K562 (cell line): ENCODE measurements around the gene PAF1. TPM values are rescaled to one million over a fixed set of nuclear protein-coding genes. Genes with fewer than 3 reads are reported as not detected.

Experiments
- AFF4 ChIP-seq: sonication (generic); formaldehyde crosslinking; IDR thresholded peaks from 2 replicates; pipeline ENCODE4 v1.8.0; 2023; ENCODE audit warnings: mild to moderate bottlenecking, missing genetic modification reagents
- ATF2 ChIP-seq: sonication (generic); formaldehyde crosslinking; IDR thresholded peaks from 2 replicates; pipeline ENCODE4 v1.8.1; 2022; ENCODE audit warnings: missing genetic modification reagents
- CREBBP ChIP-seq: IDR thresholded peaks from one replicate; pipeline ENCODE4 v1.6.1; 2012; ENCODE audit warnings: low read depth, mild to moderate bottlenecking, control low read depth, inconsistent platforms, low read length
- E2F3 ChIP-seq: fragments of 250-450 bp; sonication (Bioruptor Pico); IDR thresholded peaks from 2 replicates; pipeline ENCODE4 v1.4.0; 2020; ENCODE audit warnings: mild to moderate bottlenecking
- ETV6 ChIP-seq, 3 experiments: fragments of 150-350 bp in 1 of 3; sonication (generic) in 1 of 3; formaldehyde crosslinking in 1 of 3; IDR thresholded peaks; 2 replicates each; pipeline versions ENCODE4 v1.6.1 to v1.8.0; 2014 to 2022; ENCODE audit warnings: borderline replicate concordance in 2 of 3, low read depth in 2 of 3, antibody characterized with exemption in 1 of 3, low read length in 1 of 3, mild to moderate bottlenecking in 1 of 3, missing genetic modification reagents in 1 of 3
- HINFP ChIP-seq: fragments of 450-650 bp; conservative IDR thresholded peaks from 2 replicates; pipeline ENCODE4 v1.6.1; 2016; ENCODE audit warnings: missing genetic modification characterization, low read depth, mild to moderate bottlenecking, control low read depth, missing compliant biosample characterization
- HNRNPL ChIP-seq: fragments of 200-400 bp; formaldehyde crosslinking; IDR thresholded peaks from 2 replicates; pipeline ENCODE4 v1.6.1; 2017; ENCODE audit warnings: low read depth, mild to moderate bottlenecking, low read length
- KDM5B ChIP-seq: fragments of 200-600 bp; sonication (generic); IDR thresholded peaks from 2 replicates; pipeline ENCODE4 v1.6.1; 2012; ENCODE audit warnings: low read depth, mild to moderate bottlenecking, moderate library complexity, low read length, control low read depth, inconsistent platforms; ENCODE audit not compliant: insufficient replicate concordance
- PHB ChIP-seq: fragments of 250-450 bp; sonication (Bioruptor Pico); IDR thresholded peaks from 2 replicates; pipeline ENCODE4 v1.5.0; 2021
- SAFB ChIP-seq: fragments of 200-400 bp; formaldehyde crosslinking; IDR thresholded peaks from 2 replicates; pipeline ENCODE4 v1.6.1; 2017; ENCODE audit warnings: low read depth, low read length, borderline replicate concordance
- SIN3A ChIP-seq, 2 experiments: fragments of 150-350 bp in 1 of 2; IDR thresholded peaks; 2 replicates each; pipeline ENCODE4 v1.6.1; 2011 to 2016; ENCODE audit warnings: borderline replicate concordance in 2 of 2, low read depth in 2 of 2, low read length in 2 of 2, mild to moderate bottlenecking in 2 of 2, moderate library complexity in 2 of 2; ENCODE audit not compliant: control insufficient read depth in 1 of 2
- TBL1XR1 ChIP-seq, 2 experiments: IDR thresholded peaks; 2 replicates each; pipeline ENCODE4 v1.6.1; 2012; ENCODE audit warnings: improper control_type of control experiment in 2 of 2, low read length in 2 of 2, mild to moderate bottlenecking in 1 of 2
- TCF7 ChIP-seq: sonication (generic); IDR thresholded peaks from 2 replicates; pipeline ENCODE4 v1.6.1; 2016; ENCODE audit warnings: antibody characterized with exemption, borderline replicate concordance
- ZBTB2 ChIP-seq: fragments of 450-650 bp; IDR thresholded peaks from 2 replicates; pipeline ENCODE4 v1.6.1; 2016; ENCODE audit warnings: antibody characterized with exemption
- ZFP1 ChIP-seq: fragments of 450-650 bp; formaldehyde crosslinking; IDR thresholded peaks from 2 replicates; pipeline ENCODE4 v1.4.0; 2020; ENCODE audit warnings: mild to moderate bottlenecking, mixed read lengths
- ZNF121 ChIP-seq: sonication (generic); formaldehyde crosslinking; conservative IDR thresholded peaks from 2 replicates; pipeline ENCODE4 v1.8.0; 2022; ENCODE audit warnings: missing genetic modification reagents
- ZNF57 ChIP-seq: fragments of 450-650 bp; formaldehyde crosslinking; IDR thresholded peaks from 2 replicates; pipeline ENCODE4 v1.4.0; 2020; ENCODE audit warnings: mild to moderate bottlenecking, moderate library complexity
- polyA plus RNA-seq, 8 experiments: library from polyadenylated mRNA; depleted of rRNA in 4 of 8; stranded (reverse) in 5 of 8; unstranded in 3 of 8; fragments of >200 nt; fragmentation: Nextera tagmentation in 2 of 8; fragmentation: Illumina TruSeq in 1 of 8; extraction: Ambion mirVana in 2 of 8; extraction: Trizol in 1 of 8; gene quantifications; 2 replicates each; pipeline versions ENCODE4 v1.2.1 to v1.2.3, GENCODE V29; 2011 to 2014; ENCODE audit warnings: inconsistent platforms in 1 of 8, missing spikeins in 1 of 8
- total RNA-seq, 7 experiments: library from RNA; depleted of rRNA in 6 of 7; stranded (reverse); fragments of >200 nt in 6 of 7; fragmentation: Illumina TruSeq in 2 of 7; extraction: Trizol in 2 of 7; gene quantifications; 2 replicates each; pipeline versions ENCODE4 v1.2.1 to v1.2.3, GENCODE V29; 2011 to 2021; ENCODE audit warnings: low replicate concordance in 1 of 7

PAF1 gene
- total and polyA plus RNA-seq, 9 of the 15 experiments (the other 6 are each of a cell fraction or from before 2014, with no cell fraction given): 1.5 to 45.0 (median 33.8) TPM

- TF ChIP-seq AFF4 (CRISPR knock-in tag) (peak; percentile 81; the same call in 1 of the 2 replicates), SAFB (no peak), HINFP (tag) (peak; percentile 55; the same call in 1 of the 2 replicates), TCF7 (peak; percentile 78; the same call in 1 of the 2 replicates), CREBBP (no peak), ZNF57 (no peak), E2F3 (CRISPR knock-in tag) (peak; percentile 96), SIN3A (IDR thresholded peaks at IDR 0.05; ENCODE audit: borderline replicate concordance in 2 of 2, control insufficient read depth in 1 of 2, low read depth in 2 of 2, low read length in 2 of 2) (peak; percentile 63 to 91; a peak in 3 of 4 replicates), HNRNPL (no peak), KDM5B (peak; percentile 96), ZBTB2 (peak; percentile 79), ZNF121 (CRISPR knock-in tag) (no peak), ATF2 (CRISPR knock-in tag) (no peak), TBL1XR1 (IDR thresholded peaks at IDR 0.05; ENCODE audit: low read length in 2 of 2) (peak; percentile 65 to 97; a peak in 3 of 4 replicates), ZFP1 (CRISPR knock-in tag) (0 out of 2 replicates have a peak, but pooled peaks have one; percentile 40), PHB (CRISPR knock-in tag) (peak; percentile 83; the same call in 1 of the 2 replicates), ETV6 (IDR thresholded peaks at IDR 0.05; ENCODE audit: borderline replicate concordance in 1 of 2, low read depth in 2 of 2, low read length in 1 of 2) (no peak; a peak in 1 of 4 replicates), ETV6 (CRISPR knock-in tag; IDR thresholded peaks at IDR 0.05; ENCODE audit: borderline replicate concordance) (no peak)
These were observed 21.4 kb upstream of the PAF1 start, which contains the start of gene PLEKHG2 (continued) for GRCh38 chr19:39412100-39412866.
